ENCODE measurements around the gene BAIAP2L1.
"Not testable (repeated sequence)": the region's sequence is repeated elsewhere in the genome, so short reads cannot be mapped to it uniquely, and the experiment has no call there.

GRCh38 chr7:98417604-98418270, 16.8 kb upstream of the BAIAP2L1 start:
- TF ChIP-seq CTCF, POLR2A (IDR thresholded peaks at IDR 0.05): not testable (repeated sequence)
